NK-92 (cell line): ENCODE results near the gene AGXT.

Experiments used
- DNase-seq: peaks from one replicate; lab custom pipeline; 2025; ENCODE audit not compliant: unreplicated experiment; lab: John Stamatoyannopoulos, UW

AGXT gene

DNA sequence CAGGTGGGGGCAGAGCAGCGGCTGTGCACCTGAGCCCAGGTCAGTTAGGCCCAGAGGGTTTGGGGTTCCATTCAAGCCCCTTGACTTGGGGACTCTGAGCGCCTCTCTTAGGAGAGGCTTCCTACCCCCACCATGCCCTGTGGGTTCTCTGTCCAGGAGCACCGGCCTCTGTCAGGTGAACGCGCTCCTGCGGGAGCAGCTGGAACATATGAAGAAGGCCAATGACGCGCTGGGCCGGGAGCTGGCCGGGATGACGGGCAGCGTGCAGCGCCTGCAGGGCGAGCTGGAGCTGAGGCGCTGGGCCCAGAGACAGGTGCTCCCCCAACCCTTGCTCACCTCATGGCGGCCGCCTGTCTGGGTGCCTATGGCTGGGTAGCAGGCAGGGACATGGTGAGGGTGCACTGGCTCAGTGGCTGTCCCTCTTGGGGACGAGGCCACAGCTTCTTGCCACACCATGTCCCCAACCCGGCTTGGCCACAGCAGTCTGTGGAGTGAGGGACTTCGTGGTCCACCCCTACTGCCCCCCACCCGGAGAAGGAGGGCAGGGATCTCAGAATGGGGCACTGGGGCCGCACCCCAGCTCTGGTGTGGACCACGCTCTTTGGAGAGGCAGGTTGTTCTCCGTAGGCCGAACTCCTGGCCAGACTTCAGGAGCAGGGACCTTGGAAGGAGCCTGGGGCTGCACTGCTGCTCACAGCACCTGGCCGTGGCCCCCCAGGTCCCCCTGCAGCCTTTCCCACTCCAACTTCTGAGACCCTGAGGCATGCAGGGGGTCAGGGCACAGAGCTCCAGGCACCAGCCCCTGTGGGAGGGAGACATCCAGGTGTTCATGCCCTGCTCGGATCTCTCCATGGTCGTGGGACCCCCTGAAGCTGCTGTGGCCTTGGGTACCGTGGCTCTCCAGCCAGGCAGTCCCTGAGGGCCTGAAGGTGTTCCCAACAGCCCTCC lies 57.2 kb downstream of the AGXT start:
- DNase-seq = no peak

- no peak for DNase-seq
Observed at GRCh38 chr2:240926516-240927389, 58.1 kb downstream of the AGXT start.

DNA sequence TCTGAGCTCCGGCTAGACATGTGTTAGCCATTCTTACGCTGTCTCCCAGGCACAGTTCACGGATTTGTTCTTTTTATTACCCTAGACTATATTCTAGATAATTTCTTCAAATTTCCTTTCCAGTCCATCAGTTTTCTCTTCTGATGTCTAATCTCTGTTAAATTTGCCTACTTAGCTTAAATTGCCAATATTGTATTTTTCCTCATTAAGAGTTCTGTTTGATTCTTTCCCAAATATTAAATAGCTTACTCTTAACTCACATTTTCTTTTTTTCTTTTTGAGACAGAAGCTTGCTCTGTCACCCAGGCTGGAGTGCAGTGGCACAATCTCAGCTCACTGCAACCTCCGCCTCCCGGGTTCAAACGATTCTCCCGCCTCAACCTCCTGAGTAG lies 58.8 kb downstream of the AGXT start:
- no peak for DNase-seq

- no peak for DNase-seq
Observed at GRCh38 chr2:240928476-240929363, 60.1 kb downstream of the AGXT start.

GRCh38 chr2:240929364-240930095 lies 60.9 kb downstream of the AGXT start:
- DNase-seq = no peak
